ENCODE measurements around the gene GJA4.
"Not testable (repeated sequence)": the region's sequence is repeated elsewhere in the genome, so short reads cannot be mapped to it uniquely, and the experiment has no call there.

Gene GJA4

GRCh38 chr1:34768856-34769255 is 23.9 kb upstream of the GJA4 start:
- H3K4me3 ChIP-seq (ENCODE audit: low read depth, low read length): no peak overlapping the region
- TF ChIP-seq CTCF (IDR thresholded peaks at IDR 0.05; ENCODE audit: insufficient read depth, low read depth, low read length, missing control alignments): no peak

GRCh38 chr1:34770891-34771504 is 21.8 kb upstream of the GJA4 start:
- no peak for DNase-seq (ENCODE audit: low read depth)
- TF ChIP-seq CTCF (IDR thresholded peaks at IDR 0.05; ENCODE audit: insufficient read depth, low read depth, low read length, missing control alignments): no peak
- no peak overlapping the region for H3K4me3 ChIP-seq (ENCODE audit: low read depth, low read length)

More at GRCh38 chr1:34768856-34769255, 23.9 kb upstream of the GJA4 start:
- no peak for DNase-seq (ENCODE audit: low read depth)

GRCh38 chr1:34771573-34772371 is 21.0 kb upstream of the GJA4 start:
- no peak for TF ChIP-seq CTCF (IDR thresholded peaks at IDR 0.05; ENCODE audit: insufficient read depth, low read depth, low read length, missing control alignments)
- no peak overlapping the region for H3K4me3 ChIP-seq (ENCODE audit: low read depth, low read length)
- no peak for DNase-seq (ENCODE audit: low read depth)

GRCh38 chr1:34773114-34773513 is 19.7 kb upstream of the GJA4 start:
- not testable (repeated sequence) for H3K4me3 ChIP-seq (ENCODE audit: low read depth, low read length); DNase-seq (ENCODE audit: low read depth)

GRCh38 chr1:34774957-34775356 is 17.8 kb upstream of the GJA4 start:
- H3K4me3 ChIP-seq (ENCODE audit: low read depth, low read length): no peak overlapping the region
- DNase-seq (ENCODE audit: low read depth): no peak
- TF ChIP-seq CTCF (IDR thresholded peaks at IDR 0.05; ENCODE audit: insufficient read depth, low read depth, low read length, missing control alignments): no peak

GRCh38 chr1:34776911-34777310 is 15.9 kb upstream of the GJA4 start:
- H3K4me3 ChIP-seq (ENCODE audit: low read depth, low read length): no peak overlapping the region

More at GRCh38 chr1:34776911-34777310, 15.9 kb upstream of the GJA4 start:
- TF ChIP-seq CTCF (IDR thresholded peaks at IDR 0.05; ENCODE audit: insufficient read depth, low read depth, low read length, missing control alignments): no peak
- DNase-seq (ENCODE audit: low read depth): no peak

Measured in GM12865 (cell line).